Psoas muscle (tissue), 8 donors: Measurements from ENCODE around the gene SPATA3. TPM values are rescaled to one million over a fixed set of nuclear protein-coding genes. Genes with fewer than 3 reads are reported as not detected.
"Not testable (repeated sequence)": the region's sequence is repeated elsewhere in the genome, so short reads cannot be mapped to it uniquely, and the experiment has no call there.

Experiments
- ATAC-seq, 4 donors: fragments of 200-7000 bp; cut with Tn5 transposase; one replicate each; pipeline ENCODE4 v1.9.1; 2020; ENCODE audit warnings: moderate library complexity in 3 of 4, mild to moderate bottlenecking in 2 of 4
- DNase-seq, 2 donors: peaks; one replicate each; pipeline ENCODE4 v3.0.0-alpha.2; 2020
- H3K27ac ChIP-seq: fragments of 200-600 bp; one replicate; pipeline ENCODE4 v1.8.0; 2022
- H3K27me3 ChIP-seq, 3 donors: fragments of 200-600 bp in 1 of 3; one replicate each; pipeline versions ENCODE4 v1.6.1 to v1.8.0; 2013 to 2022; ENCODE audit warnings: low read length in 2 of 3, mild to moderate bottlenecking in 2 of 3, moderate library complexity in 1 of 3; ENCODE audit not compliant: insufficient read depth in 3 of 3
- H3K36me3 ChIP-seq, 2 donors: fragments of 200-600 bp in 1 of 2; one replicate each; pipeline versions ENCODE4 v1.6.1 to v1.8.0; 2013 to 2022; ENCODE audit warnings: low read depth in 1 of 2, mild to moderate bottlenecking in 1 of 2, moderate library complexity in 1 of 2; ENCODE audit not compliant: insufficient read depth in 1 of 2
- H3K4me1 ChIP-seq: fragments of 200-600 bp; one replicate; pipeline ENCODE4 v1.8.0; 2022
- H3K4me3 ChIP-seq: fragments of 200-600 bp; one replicate; pipeline ENCODE4 v1.8.0; 2022; ENCODE audit warnings: mild to moderate bottlenecking
- H3K9me3 ChIP-seq: fragments of 200-600 bp; one replicate; pipeline ENCODE4 v1.8.0; 2022
- WGBS, 3 donors: extraction: QIAGEN DNeasy Blood & Tissue Kit; methylation state at CpG; one replicate each; pipeline versions ENCODE4 v1.1.6 to v1.1.7; 2013; 5-methylcytosine and 5-hydroxymethylcytosine counted together
- intact Hi-C, 2 donors: fragments of 100-400 bp; cut with DNase I; formaldehyde crosslinking; loops; one replicate each; pipeline versions ENCODE4 v1.11.0 to v1.14.2; 2022
- polyA plus RNA-seq, 3 donors: library from polyadenylated mRNA; stranded (reverse); fragments of 200-250 nt; gene quantifications; one replicate each; pipeline ENCODE4 v1.2.3, GENCODE V29; 2013
- total RNA-seq, 4 donors: library from RNA; stranded (reverse); fragmentation: NEBNext Ultra II Directional in 2 of 4; extraction: Animal tissue kit (Norgen Biotek cat#: 25700) in 2 of 4; gene quantifications; one replicate each; pipeline versions ENCODE4 v1.2.1 to v1.2.4, GENCODE V29; 2021 to 2023
- TF ChIP-seq, protein P1 (sequence below): fragments of 200-600 bp; IDR thresholded peaks from one replicate; pipeline ENCODE4 v1.8.0; 2022; ENCODE audit warnings: antibody characterized with exemption
- donor health status: healthy with polysubstance abuse.
- donor health status: DM: no; HTN: no; CAD: no; lungs with moderate emphysema.
- donor health status: Bipolar disorder and iron deficiency.
- donor health status: healthy.
- donor health status: DM: yes; HTN: yes; CAD: no.
- donor health status: DM: no; HTN: no; CAD: no.
- donor health status: DM: no; HTN: no; CAD: no.
- donor health status: DM: yes; HTN: yes; CAD: no.

The SPATA3 gene
- total and polyA plus RNA-seq, 7 donors = not detected

DNA sequence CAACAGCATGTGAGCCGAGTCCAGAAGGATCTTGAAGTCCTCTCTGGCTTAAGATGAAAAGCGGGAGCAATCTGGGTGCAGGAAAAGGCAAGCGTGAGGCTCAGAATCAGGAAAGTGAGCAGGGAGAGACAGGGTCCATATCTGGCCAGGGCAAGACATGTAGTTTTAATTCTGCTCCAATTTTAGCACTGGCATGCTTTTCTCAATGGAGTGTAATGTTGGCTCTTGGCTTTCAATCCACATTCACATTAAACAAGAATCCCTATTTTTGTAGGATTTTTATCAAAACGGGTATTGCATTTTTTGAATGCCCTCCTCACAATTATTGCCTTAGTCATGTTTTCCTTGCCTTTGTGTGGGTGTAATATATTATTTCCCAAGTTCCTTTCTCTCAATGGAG lies 6.0 kb downstream of the SPATA3 start:
- no peak for ATAC-seq
- H3K36me3 ChIP-seq = no peaks in the 10 kb centered on the region
- H3K9me3 ChIP-seq = no peaks in the 10 kb centered on the region
- TF ChIP-seq, protein P1, sequence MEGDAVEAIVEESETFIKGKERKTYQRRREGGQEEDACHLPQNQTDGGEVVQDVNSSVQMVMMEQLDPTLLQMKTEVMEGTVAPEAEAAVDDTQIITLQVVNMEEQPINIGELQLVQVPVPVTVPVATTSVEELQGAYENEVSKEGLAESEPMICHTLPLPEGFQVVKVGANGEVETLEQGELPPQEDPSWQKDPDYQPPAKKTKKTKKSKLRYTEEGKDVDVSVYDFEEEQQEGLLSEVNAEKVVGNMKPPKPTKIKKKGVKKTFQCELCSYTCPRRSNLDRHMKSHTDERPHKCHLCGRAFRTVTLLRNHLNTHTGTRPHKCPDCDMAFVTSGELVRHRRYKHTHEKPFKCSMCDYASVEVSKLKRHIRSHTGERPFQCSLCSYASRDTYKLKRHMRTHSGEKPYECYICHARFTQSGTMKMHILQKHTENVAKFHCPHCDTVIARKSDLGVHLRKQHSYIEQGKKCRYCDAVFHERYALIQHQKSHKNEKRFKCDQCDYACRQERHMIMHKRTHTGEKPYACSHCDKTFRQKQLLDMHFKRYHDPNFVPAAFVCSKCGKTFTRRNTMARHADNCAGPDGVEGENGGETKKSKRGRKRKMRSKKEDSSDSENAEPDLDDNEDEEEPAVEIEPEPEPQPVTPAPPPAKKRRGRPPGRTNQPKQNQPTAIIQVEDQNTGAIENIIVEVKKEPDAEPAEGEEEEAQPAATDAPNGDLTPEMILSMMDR = no peak
- no peak for DNase-seq
- no peak overlapping the region for H3K4me3 ChIP-seq
- H3K27me3 ChIP-seq = peaks cover 6 to 48% (median 8%) of the 10 kb centered on the region in 3 donors
- intact Hi-C loops = no loop called here
- WGBS, 3 donors = 54 to 72% (median 58%) methylated on average over 4 of the region's 4 CpGs
- H3K27ac ChIP-seq = no peak overlapping the region
- no peaks in the 10 kb centered on the region for H3K4me1 ChIP-seq

DNA sequence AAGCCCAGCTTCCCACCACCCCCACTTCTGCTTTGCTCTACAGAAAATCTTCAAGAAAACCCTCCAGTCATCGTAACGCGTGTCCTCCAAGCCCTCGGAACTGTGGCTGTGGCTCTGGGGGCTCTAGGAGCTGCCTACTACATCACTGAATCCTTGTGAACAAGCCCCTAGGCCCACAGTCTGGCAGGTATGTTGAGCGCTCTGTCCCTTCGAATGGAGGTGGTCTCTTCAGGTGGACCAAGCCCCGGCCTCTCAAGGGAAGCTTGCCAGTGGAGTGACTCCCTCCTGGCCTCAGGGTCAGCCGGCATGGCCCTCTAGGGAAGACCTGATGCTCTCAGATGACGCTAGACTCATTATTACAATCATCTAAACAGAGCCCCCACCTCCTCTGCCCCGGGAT lies 6.7 kb downstream of the SPATA3 start:
- Histone ChIP-seq H3K4me3 (no peak overlapping the region), H3K36me3 (no peaks in the 10 kb centered on the region), H3K9me3 (no peaks in the 10 kb centered on the region), H3K27me3 (peaks cover 6 to 45% (median 8%) of the 10 kb centered on the region in 3 donors), H3K27ac (no peak overlapping the region), H3K4me1 (no peaks in the 10 kb centered on the region)
- ATAC-seq (no peak), DNase-seq (no peak)
- TF ChIP-seq, protein P1 = no peak
- 82 to 89% (median 85%) methylated on average over 10 of the region's 10 CpGs for WGBS, 3 donors
- intact Hi-C loops = no loop called here

DNA sequence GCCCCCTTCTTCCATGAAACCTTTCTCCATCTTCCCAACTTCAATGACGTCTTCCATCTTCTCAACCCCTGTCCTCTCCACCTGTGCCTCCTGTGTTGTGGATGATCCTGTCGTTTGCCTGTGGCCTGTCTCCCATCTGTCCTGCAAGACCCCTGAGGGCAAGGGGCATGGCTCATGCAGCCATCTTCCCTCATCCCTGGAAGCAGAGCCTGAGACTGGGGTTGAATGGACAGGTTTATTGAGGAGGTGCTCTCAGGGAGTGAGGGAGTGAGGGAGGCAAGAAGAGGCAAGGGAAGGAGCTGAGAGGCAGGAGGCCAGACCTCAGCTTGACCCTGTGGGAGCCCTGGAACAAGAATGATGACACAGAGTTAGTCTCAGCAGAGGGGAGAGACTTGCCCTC lies 7.3 kb downstream of the SPATA3 start:
- DNase-seq (no peak), ATAC-seq (no peak)
- no peaks in the 10 kb centered on the region for H3K9me3 ChIP-seq
- intact Hi-C loops = no loop called here
- WGBS, 3 donors = 64 to 84% (median 79%) methylated on average over 2 of the region's 2 CpGs
- peaks cover 6 to 40% (median 8%) of the 10 kb centered on the region in 3 donors for H3K27me3 ChIP-seq
- TF ChIP-seq, protein P1 = no peak
- no peak overlapping the region for H3K4me3 ChIP-seq
- no peak overlapping the region for H3K27ac ChIP-seq
- H3K4me1 ChIP-seq = no peaks in the 10 kb centered on the region
- no peaks in the 10 kb centered on the region for H3K36me3 ChIP-seq

DNA sequence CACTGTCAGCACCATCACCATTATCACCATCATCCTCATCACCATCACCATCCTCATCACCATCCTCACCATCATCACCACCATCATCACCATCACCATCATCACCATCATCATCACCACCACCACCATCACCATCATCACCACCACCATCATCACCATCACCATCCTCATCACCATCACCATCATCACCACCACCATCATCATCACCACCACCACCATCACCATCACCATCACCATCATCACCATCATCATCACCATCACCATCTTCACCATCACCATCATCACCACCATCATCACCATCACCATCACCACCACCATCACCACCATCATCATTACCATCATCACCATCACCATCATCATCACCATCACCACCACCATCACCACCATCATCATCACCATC lies 9.0 kb downstream of the SPATA3 start:
- H3K9me3 ChIP-seq, H3K4me3 ChIP-seq, ATAC-seq, intact Hi-C loops, H3K4me1 ChIP-seq, H3K27ac ChIP-seq, DNase-seq, H3K36me3 ChIP-seq: not testable (repeated sequence)
- peaks cover 6 to 34% (median 8%) of the 10 kb centered on the region in 3 donors for H3K27me3 ChIP-seq

DNA sequence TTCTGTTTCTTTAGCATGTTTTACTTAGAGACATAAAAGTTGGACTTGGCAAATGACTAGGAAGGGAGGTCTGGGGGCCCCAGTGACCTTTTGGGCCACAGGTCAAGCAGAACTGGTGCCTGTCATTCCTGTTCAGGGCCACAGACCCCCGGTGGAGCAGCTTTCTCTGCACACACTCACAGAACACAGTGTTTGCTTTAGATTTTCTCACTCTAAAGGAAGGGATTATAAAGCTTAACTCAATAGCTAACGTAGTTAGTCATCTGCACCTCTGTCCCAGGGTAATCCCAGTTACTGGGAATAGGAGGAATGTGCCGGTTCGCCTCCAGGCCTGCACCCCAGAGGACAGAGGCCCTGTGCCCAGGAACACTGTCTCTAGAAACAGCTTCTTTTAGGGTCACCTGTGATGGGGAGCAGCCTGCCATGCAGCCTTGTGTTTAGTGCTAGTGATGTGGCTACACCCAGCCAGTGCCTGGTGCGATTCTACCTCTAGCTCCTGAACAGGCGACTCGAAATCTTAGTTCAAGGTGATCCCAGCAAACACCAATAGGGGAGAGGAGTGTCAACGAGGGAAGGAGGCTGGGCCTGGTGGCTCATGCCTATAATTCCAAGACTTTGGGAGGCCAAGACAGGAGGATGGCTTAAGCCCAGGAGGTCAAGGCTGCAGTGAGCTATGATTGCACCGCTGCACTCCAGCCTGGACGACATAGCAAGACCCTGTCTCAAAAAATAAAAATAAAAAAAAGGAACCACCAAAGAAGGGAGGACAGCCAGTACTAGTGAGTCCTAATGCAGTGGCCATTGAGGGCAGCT lies 11.6 kb downstream of the SPATA3 start:
- no peak overlapping the region for H3K27ac ChIP-seq
- ATAC-seq (no peak), DNase-seq (no peak)
- WGBS, 3 donors = 66 to 68% (median 68%) methylated on average over 10 of the region's 10 CpGs
- TF ChIP-seq, protein P1 = no peak
- H3K27me3 ChIP-seq = peaks cover 0 to 22% (median 4%) of the 10 kb centered on the region in 3 donors
- no peak overlapping the region for H3K4me3 ChIP-seq
- H3K4me1 ChIP-seq = no peaks in the 10 kb centered on the region
- intact Hi-C loops = no loop called here
- H3K9me3 ChIP-seq = no peaks in the 10 kb centered on the region
- no peaks in the 10 kb centered on the region for H3K36me3 ChIP-seq
